Liver (tissue), 9 donors: Measurements from ENCODE around the gene PDLIM5. TPM values are rescaled to one million over a fixed set of nuclear protein-coding genes. Genes with fewer than 3 reads are reported as not detected.
A peak's percentile ranks its signal among the peaks of the same experiment; 100 is the strongest.

ENCODE experiments used
- DNase-seq: peaks from one replicate; pipeline ENCODE4 v3.0.0-alpha.2; 2017; ENCODE audit warnings: low spot score
- H3K27ac ChIP-seq, 2 donors: one replicate each; pipeline ENCODE4 v1.7.0; 2013; ENCODE audit warnings: inconsistent platforms in 2 of 2, low read length in 2 of 2, control low read depth in 1 of 2, low read depth in 1 of 2, mild to moderate bottlenecking in 1 of 2
- H3K27me3 ChIP-seq, 4 donors: one replicate each; pipeline versions ENCODE4 v1.6.1 to v1.7.0; 2013; ENCODE audit warnings: low read length in 3 of 4, inconsistent platforms in 1 of 4, mild to moderate bottlenecking in 1 of 4, moderate library complexity in 1 of 4; ENCODE audit not compliant: control insufficient read depth in 4 of 4, insufficient read depth in 4 of 4
- H3K36me3 ChIP-seq, 4 donors: one replicate each; pipeline versions ENCODE4 v1.6.1 to v1.7.0; 2013; ENCODE audit warnings: low read length in 3 of 4, mild to moderate bottlenecking in 3 of 4, low read depth in 1 of 4, moderate library complexity in 1 of 4; ENCODE audit not compliant: control insufficient read depth in 4 of 4, insufficient read depth in 3 of 4
- H3K4me1 ChIP-seq, 4 donors: one replicate each; pipeline versions ENCODE4 v1.6.1 to v1.7.0; 2013; ENCODE audit warnings: low read length in 3 of 4, mild to moderate bottlenecking in 3 of 4, moderate library complexity in 1 of 4; ENCODE audit not compliant: control insufficient read depth in 4 of 4, insufficient read depth in 4 of 4
- H3K4me3 ChIP-seq, 3 donors: one replicate each; pipeline versions ENCODE4 v1.6.1 to v1.7.0; 2013; ENCODE audit warnings: low read length in 3 of 3, control low read depth in 1 of 3, low read depth in 1 of 3, mild to moderate bottlenecking in 1 of 3
- H3K9ac ChIP-seq, 2 donors: one replicate each; pipeline ENCODE4 v1.7.0; 2013; ENCODE audit warnings: low read length in 2 of 2, mild to moderate bottlenecking in 2 of 2, moderate library complexity in 2 of 2, control low read depth in 1 of 2, low read depth in 1 of 2
- H3K9me3 ChIP-seq, 4 donors: one replicate each; pipeline versions ENCODE4 v1.6.1 to v1.7.0; 2013; ENCODE audit warnings: low read length in 3 of 4; ENCODE audit not compliant: control insufficient read depth in 4 of 4
- ATF3 ChIP-seq: IDR thresholded peaks from 2 replicates; pipeline ENCODE4 v1.6.1; 2016; ENCODE audit warnings: antibody characterized with exemption
- CTCF ChIP-seq: fragments of 150-350 bp; IDR thresholded peaks from 2 replicates; pipeline ENCODE4 v1.5.1; 2017; ENCODE audit warnings: improper control_type of control experiment, low read depth, low read length; ENCODE audit not compliant: missing input control
- FOXA1 ChIP-seq: IDR thresholded peaks from 2 replicates; pipeline ENCODE4 v1.6.1; 2016; ENCODE audit warnings: antibody characterized with exemption
- FOXA2 ChIP-seq: IDR thresholded peaks from 2 replicates; pipeline ENCODE4 v1.6.1; 2016; ENCODE audit warnings: antibody characterized with exemption
- GABPA ChIP-seq, 2 donors: IDR thresholded peaks in 1 of 2; conservative IDR thresholded peaks in 1 of 2; 2 replicates each; pipeline ENCODE4 v1.6.1; 2016; ENCODE audit warnings: antibody characterized with exemption in 2 of 2, mild to moderate bottlenecking in 1 of 2, moderate library complexity in 1 of 2
- HNF4A ChIP-seq, 2 donors: conservative IDR thresholded peaks; 2 replicates each; pipeline ENCODE4 v1.6.1; 2016; ENCODE audit warnings: antibody characterized with exemption in 2 of 2, mild to moderate bottlenecking in 2 of 2
- HNF4G ChIP-seq: IDR thresholded peaks from 2 replicates; pipeline ENCODE4 v1.6.1; 2016; ENCODE audit warnings: antibody characterized with exemption
- JUND ChIP-seq, 2 donors: IDR thresholded peaks; 2 replicates each; pipeline ENCODE4 v1.6.1; 2016; ENCODE audit warnings: antibody characterized with exemption in 2 of 2
- MAX ChIP-seq: IDR thresholded peaks from 2 replicates; pipeline ENCODE4 v1.6.1; 2016; ENCODE audit warnings: antibody characterized with exemption
- NR2F2 ChIP-seq: IDR thresholded peaks from 2 replicates; pipeline ENCODE4 v1.6.1; 2016; ENCODE audit warnings: antibody characterized with exemption
- RAD21 ChIP-seq, 2 donors: IDR thresholded peaks; 2 replicates each; pipeline ENCODE4 v1.6.1; 2016; ENCODE audit warnings: antibody characterized with exemption in 2 of 2, mild to moderate bottlenecking in 2 of 2
- REST ChIP-seq: IDR thresholded peaks from 2 replicates; pipeline ENCODE4 v1.6.1; 2016; ENCODE audit warnings: antibody characterized with exemption, mild to moderate bottlenecking
- SP1 ChIP-seq: IDR thresholded peaks from 2 replicates; pipeline ENCODE4 v1.6.1; 2018; ENCODE audit warnings: antibody characterized with exemption, mild to moderate bottlenecking
- TAF1 ChIP-seq: conservative IDR thresholded peaks from 2 replicates; pipeline ENCODE4 v1.6.1; 2016; ENCODE audit warnings: antibody characterized with exemption, mild to moderate bottlenecking
- YY1 ChIP-seq: IDR thresholded peaks from 2 replicates; pipeline ENCODE4 v1.6.1; 2016; ENCODE audit warnings: antibody characterized with exemption, mild to moderate bottlenecking
- ZBTB33 ChIP-seq: IDR thresholded peaks from 2 replicates; pipeline ENCODE4 v1.6.1; 2016; ENCODE audit warnings: antibody characterized with exemption
- WGBS: extraction: QIAGEN DNeasy Blood & Tissue Kit; methylation state at CpG from one replicate; pipeline ENCODE4 v1.1.7; 2013; 5-methylcytosine and 5-hydroxymethylcytosine counted together
- polyA plus RNA-seq, 2 donors: library from polyadenylated mRNA; stranded (reverse) in 1 of 2; unstranded in 1 of 2; fragments of 200-250 nt in 1 of 2; fragments of >200 nt in 1 of 2; fragmentation: Nextera tagmentation in 1 of 2; extraction: Ambion mirVana in 1 of 2; gene quantifications; one replicate each; pipeline versions ENCODE4 v1.2.1 to v1.2.3, GENCODE V29; 2013 to 2015
- total RNA-seq, 2 donors: library from RNA; depleted of rRNA; stranded (reverse); fragments of >200 nt; gene quantifications; one replicate each; pipeline ENCODE4 v1.2.3, GENCODE V29; 2014
- donor health status: healthy.
- donor health status: healthy.
- donor health status: healthy.
- donor health status: healthy.
- donor health status: healthy.

The PDLIM5 gene
- total and polyA plus RNA-seq, 4 donors: 19.1 to 114 (median 67.8) TPM

- Histone ChIP-seq H3K9ac (no peak overlapping the region), H3K9me3 (no peaks in the 10 kb centered on the region), H3K36me3 (peaks cover 5 to 18% (median 8%) of the 10 kb centered on the region in 4 donors), H3K27me3 (no peaks in the 10 kb centered on the region), H3K4me3 (no peak overlapping the region), H3K27ac (no peak overlapping the region), H3K4me1 (peaks cover 0 to 11% (median under 1%) of the 10 kb centered on the region in 4 donors)
- WGBS: 76% methylated on average over 1 of the region's 1 CpG
- TF ChIP-seq GABPA (IDR thresholded peaks at IDR 0.05 in 1 of 2, conservative IDR thresholded peaks at IDR 0.05 in 1 of 2): no peak
- no peak for TF ChIP-seq ATF3
- TF ChIP-seq RAD21 (IDR thresholded peaks at IDR 0.05): no peak
- no peak for TF ChIP-seq JUND (IDR thresholded peaks at IDR 0.05)
- TF ChIP-seq HNF4A (conservative IDR thresholded peaks at IDR 0.05): no peak
- TF ChIP-seq FOXA2: no peak
- TF ChIP-seq YY1: no peak
- no peak for TF ChIP-seq MAX
- TF ChIP-seq FOXA1: no peak
- TF ChIP-seq TAF1: no peak
- TF ChIP-seq REST: no peak
- no peak for TF ChIP-seq NR2F2
- TF ChIP-seq SP1: no peak
- TF ChIP-seq CTCF: no peak
- no peak for TF ChIP-seq ZBTB33
- no peak for TF ChIP-seq HNF4G
- no peak for DNase-seq
Measured at GRCh38 chr4:94577136-94577535, 125.4 kb downstream of the PDLIM5 start.

- no peaks in the 10 kb centered on the region for H3K27me3 ChIP-seq
- 86% methylated on average over 2 of the region's 2 CpGs for WGBS
- DNase-seq: no peak
Measured at GRCh38 chr4:94578195-94578594, 126.5 kb downstream of the PDLIM5 start.

More at GRCh38 chr4:94578195-94578594, 126.5 kb downstream of the PDLIM5 start:
- H3K4me1 ChIP-seq: peaks cover 0 to 4% (median 0%) of the 10 kb centered on the region in 4 donors
- TF ChIP-seq REST (peak; percentile 95), ZBTB33 (no peak)
- H3K36me3 ChIP-seq: peaks cover 5 to 18% (median 8%) of the 10 kb centered on the region in 4 donors
- H3K9ac ChIP-seq: no peak overlapping the region
- no peak overlapping the region for H3K4me3 ChIP-seq
- H3K9me3 ChIP-seq: no peaks in the 10 kb centered on the region
- no peak overlapping the region for H3K27ac ChIP-seq
